HG02840 (cell line): ENCODE measurements around the gene MEIOC.
"Not testable (repeated sequence)": the region's sequence is repeated elsewhere in the genome, so short reads cannot be mapped to it uniquely, and the experiment has no call there.

Source experiments
- ATAC-seq: cut with Tn5 transposase; IDR thresholded peaks from one replicate; pipeline ENCODE4 v1.9.1; 2021; ENCODE audit warnings: mild to moderate bottlenecking, moderate library complexity, moderate number of reproducible peaks; ENCODE audit not compliant: unreplicated experiment, low FRiP score

Gene MEIOC

DNA sequence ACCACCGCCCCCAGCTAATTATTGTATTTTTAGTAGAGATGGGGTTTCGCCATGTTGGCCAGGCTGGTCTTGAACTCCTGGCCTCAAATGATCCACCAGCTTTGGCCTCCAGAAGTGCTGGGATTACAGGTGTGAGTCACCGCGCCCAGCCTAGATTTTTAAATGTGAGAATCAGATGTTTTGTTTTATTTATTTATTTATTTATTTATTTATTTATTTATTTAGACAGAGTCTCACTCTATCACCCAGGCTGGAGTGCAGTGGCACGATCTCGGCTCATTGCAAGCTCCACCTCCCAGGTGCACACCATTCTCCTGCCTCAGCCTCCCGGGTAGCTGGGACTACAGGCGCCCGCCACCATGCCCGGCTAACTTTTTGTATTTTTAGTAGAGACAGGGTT, 44.0 kb downstream of the MEIOC start:
- not testable (repeated sequence) for ATAC-seq

DNA sequence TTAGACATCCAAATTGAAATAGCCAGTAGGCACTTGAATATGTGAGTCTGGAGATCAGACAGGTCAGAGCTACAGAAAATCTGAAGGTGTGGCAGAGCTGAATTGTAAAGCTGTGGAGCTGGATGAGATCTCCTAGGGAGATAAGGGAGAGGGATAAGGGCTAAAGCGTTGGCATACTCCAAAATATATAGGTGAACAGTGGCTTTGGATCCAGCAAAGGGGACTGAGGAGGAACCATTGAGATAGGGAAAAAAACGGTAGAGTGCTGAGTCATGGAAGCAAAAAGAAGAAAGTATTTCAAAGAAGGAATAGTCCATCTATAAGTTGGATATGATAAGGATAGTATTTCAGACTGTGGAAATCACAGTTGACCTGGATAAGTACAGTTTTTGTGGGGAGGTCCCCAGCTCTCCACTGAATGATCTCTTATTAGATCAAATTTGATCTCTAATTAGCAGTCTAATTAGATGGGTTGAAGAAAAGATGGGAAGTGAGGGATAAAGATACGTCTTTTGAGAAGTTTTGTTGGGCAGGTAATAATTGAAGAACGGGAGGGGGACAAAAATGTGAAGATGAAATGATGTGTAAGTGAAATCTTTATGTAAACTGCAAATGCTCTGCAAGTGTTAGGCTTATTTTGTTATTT, 51.6 kb downstream of the MEIOC start:
- no peak for ATAC-seq

DNA sequence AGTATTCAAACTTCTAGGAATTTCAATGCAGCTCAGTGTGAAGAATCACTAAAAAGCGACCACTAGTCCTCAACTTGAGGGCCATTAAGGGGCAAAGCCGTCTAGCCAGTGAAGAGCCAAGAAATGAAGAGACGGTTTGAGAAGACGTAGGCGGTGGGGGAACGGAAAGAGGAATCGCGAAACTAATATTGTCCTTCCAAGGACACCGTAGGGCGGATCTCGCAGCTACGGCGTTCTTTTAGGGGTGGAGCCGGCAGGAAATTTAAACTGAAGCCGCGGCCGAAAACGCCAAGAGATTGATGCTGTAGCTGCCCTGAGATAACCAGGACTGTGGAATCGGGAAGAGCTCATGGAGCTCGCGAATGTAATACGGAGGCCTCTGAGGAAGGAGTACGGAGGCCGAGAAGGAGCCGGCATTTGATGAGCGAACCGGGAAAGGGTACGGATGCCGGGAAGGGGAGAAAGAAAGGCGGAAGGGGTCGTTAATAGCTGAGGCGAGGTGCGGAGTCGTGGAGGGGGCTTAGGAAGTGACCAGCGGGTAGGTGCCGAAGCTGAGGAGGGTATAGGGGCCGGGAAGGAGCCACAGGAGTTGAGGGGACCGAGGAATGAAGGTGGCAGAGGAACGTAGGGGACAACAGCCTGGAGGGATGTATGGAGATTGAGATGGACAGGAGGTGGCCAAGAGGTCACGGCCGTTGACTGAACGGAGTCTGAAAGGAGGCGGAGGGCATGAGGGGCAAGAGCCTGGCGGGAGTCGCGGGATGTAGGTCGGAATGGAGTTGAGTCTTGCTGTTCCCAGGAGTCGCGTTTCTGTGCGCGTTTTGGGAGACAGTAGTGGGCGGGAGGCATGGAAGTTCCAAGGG, 52.4 kb downstream of the MEIOC start, which contains the start of gene DBF4B:
Gene DBF4B (plus strand): TSS at position 265 of the 863 bp plus-strand sequence. CDS start 156 bp downstream, at position 421.
- no peak for ATAC-seq

DNA sequence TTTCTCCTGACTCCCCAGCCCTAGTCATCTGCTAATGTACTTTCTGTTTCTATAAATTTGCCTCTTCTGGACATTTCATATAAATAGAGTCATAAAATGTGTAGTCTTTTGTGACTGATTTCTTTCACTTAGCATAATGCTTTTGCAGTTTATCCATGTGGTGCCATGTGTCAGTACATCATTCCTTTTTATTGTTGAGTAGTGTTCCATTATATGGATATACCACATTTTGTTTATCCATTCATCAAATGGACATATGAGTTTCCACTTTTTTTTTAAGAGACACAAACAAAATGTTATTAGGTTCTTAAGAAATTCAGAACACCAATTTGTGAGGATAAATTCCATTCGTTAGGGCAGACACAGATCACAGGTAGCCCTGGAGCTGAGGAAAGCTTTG, 63.2 kb downstream of the MEIOC start:
- no peak for ATAC-seq

DNA sequence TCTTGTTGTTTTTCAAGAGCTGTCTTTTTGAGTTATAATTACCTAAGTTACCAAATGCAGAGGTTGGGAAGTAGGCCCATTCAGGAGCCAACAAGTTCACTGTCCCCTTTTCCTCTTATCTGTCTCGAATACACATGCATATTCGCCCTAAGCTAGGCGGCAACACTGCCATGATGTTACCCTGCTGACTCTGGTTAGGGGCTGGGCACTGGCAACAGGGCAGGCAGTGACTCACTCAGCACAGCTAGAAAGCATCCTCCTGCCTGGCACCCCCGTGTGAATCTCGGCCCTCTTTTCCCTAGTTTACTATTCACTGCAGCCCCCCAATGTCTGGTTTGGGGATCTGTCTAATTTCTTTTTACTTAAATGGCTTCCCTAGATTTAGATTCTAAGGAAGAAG, 66.0 kb downstream of the MEIOC start:
- no peak for ATAC-seq
